GM12873 (cell line): ENCODE measurements around the gene DGKG.

Experiments used
- CTCF ChIP-seq: IDR thresholded peaks from 2 replicates; pipeline ENCODE4 v1.5.1; 2012; ENCODE audit warnings: low read depth, mild to moderate bottlenecking, moderate library complexity, low read length, control low read depth; ENCODE audit not compliant: insufficient read depth; ENCODE audit errors: missing control alignments

DGKG gene

DNA sequence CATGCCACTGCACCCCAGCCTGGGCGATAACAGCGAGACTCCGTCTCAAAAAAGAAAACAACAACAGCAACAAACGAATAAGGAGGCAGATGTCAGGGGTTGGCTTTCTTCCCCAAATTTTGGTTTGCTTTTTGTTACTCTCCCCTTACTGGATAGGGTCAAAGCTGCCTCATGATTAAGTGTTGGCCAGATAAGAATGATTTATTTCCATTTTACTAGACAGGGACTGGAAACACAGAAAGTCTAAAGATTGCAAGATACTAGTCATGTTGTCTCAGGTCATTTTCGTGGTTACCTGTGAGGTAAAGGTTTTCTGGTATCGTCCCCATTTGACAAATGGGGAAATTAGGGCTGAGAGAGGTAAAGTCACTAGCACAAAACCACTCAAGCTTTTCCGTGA, 234.6 kb downstream of the DGKG start:
- TF ChIP-seq CTCF: no peak

- no peak for TF ChIP-seq CTCF
Observed at GRCh38 chr3:186125118-186125517, 236.9 kb downstream of the DGKG start.

- TF ChIP-seq CTCF: no peak
Observed at GRCh38 chr3:186124592-186124991, 237.4 kb downstream of the DGKG start.

- TF ChIP-seq CTCF: no peak
Observed at GRCh38 chr3:186123012-186123411, 239.0 kb downstream of the DGKG start.

DNA sequence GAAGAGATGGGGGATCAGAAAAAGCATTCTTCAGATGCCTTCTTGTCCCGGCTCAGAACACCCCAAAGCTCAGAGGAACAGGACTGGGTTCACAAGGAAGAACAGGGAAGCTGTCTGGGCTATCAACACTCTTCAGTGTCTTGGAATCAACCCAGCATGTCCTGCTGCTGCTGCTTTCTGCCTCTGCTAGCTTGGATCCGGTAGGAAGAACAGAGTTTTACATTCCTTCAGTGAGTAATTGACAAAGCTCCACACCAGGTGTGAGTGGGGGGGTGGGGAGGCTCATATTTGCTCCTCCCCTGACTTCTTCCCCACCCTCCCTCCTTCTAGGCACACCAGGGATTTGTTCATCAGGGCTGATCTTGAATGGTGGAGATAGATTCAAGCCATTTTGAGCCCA, 240.1 kb downstream of the DGKG start:
- TF ChIP-seq CTCF: no peak

- no peak for TF ChIP-seq CTCF
Observed at GRCh38 chr3:186121278-186121677, 240.8 kb downstream of the DGKG start.

GRCh38 chr3:186119499-186119898, 242.5 kb downstream of the DGKG start:
- TF ChIP-seq CTCF: no peak
